Adipocyte (in vitro differentiated cells): ENCODE measurements around the gene CTF1.
A peak's percentile ranks its signal among the peaks of the same experiment; 100 is the strongest.

Experiments
- DNase-seq: peaks from one replicate; pipeline ENCODE4 v3.0.0-alpha.2; 2015; ENCODE audit warnings: low read depth
- H3K27me3 ChIP-seq: replicated peaks from 2 replicates; pipeline ENCODE4 v1.7.0; 2013; ENCODE audit warnings: mild to moderate bottlenecking, low read length, moderate library complexity; ENCODE audit not compliant: control insufficient read depth, insufficient read depth
- H3K36me3 ChIP-seq: 2 replicates; pipeline ENCODE4 v1.7.0; 2013; ENCODE audit warnings: low read length, mild to moderate bottlenecking, moderate library complexity; ENCODE audit not compliant: control insufficient read depth, insufficient read depth, severe bottlenecking
- H3K4me1 ChIP-seq: 2 replicates; pipeline ENCODE4 v1.7.0; 2013; ENCODE audit warnings: mild to moderate bottlenecking, low read length, moderate library complexity; ENCODE audit not compliant: control insufficient read depth, insufficient read depth
- H3K4me3 ChIP-seq: 2 replicates; pipeline ENCODE4 v1.7.0; 2013; ENCODE audit warnings: mild to moderate bottlenecking, low read length, moderate library complexity
- H3K9ac ChIP-seq: 2 replicates; pipeline ENCODE4 v1.7.0; 2013; ENCODE audit warnings: mild to moderate bottlenecking, low read length, moderate library complexity
- H3K9me3 ChIP-seq: 2 replicates; pipeline ENCODE4 v1.7.0; 2013; ENCODE audit warnings: mild to moderate bottlenecking, low read length, moderate library complexity; ENCODE audit not compliant: control insufficient read depth

CTF1 gene

GRCh38 chr16:30953111-30953510, 56.7 kb downstream of the CTF1 start:
- H3K36me3 ChIP-seq = no peaks in the 10 kb centered on the region
- peak overlapping the region; percentile 59 for H3K9ac ChIP-seq
- H3K9me3 ChIP-seq = no peaks in the 10 kb centered on the region
- H3K27me3 ChIP-seq = no peaks in the 10 kb centered on the region
- peaks cover 47% of the 10 kb centered on the region for H3K4me1 ChIP-seq
- no peak for DNase-seq
- H3K4me3 ChIP-seq = no peak overlapping the region
